Measurements from ENCODE around the gene TFDP2.
"Not testable (repeated sequence)": the region's sequence is repeated elsewhere in the genome, so short reads cannot be mapped to it uniquely, and the experiment has no call there.

TFDP2 gene

DNA sequence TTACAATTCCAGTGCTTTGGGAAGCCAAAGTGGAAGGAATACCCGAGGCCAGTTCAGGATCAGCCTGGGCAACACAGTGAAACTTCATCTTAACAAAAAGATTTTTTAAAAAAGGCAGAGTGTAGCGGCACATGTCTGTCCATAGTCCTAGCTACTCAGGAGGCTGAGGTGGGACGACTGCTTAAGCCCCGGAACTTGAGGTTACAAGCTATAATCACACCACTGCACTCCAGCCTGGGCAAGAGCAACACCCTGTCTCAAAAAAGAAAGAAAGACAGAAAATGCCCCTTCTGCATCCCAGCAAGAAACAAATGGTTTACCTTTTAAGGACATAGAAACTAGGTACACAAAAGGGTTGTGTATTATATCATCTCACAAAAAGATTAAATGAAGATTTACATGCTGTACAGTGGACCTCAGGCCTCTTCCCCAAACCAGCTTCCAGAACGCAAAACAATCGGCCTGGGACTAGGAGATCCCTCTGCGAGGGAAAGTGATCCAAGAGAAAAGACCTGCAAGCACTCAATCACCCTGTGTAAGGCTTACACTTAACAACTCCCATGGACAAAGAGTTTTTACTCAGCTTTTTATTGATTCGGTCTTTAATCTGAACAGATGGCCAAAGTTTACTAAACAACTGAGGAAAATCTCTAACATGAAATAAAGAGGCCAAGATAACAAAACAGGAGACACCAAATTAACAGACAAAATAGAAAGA lies 21.2 kb downstream of the TFDP2 start:
- in situ Hi-C loops (cut with MboI; ENCODE audit: low sequenced_read_pairs), result no loop called here

DNA sequence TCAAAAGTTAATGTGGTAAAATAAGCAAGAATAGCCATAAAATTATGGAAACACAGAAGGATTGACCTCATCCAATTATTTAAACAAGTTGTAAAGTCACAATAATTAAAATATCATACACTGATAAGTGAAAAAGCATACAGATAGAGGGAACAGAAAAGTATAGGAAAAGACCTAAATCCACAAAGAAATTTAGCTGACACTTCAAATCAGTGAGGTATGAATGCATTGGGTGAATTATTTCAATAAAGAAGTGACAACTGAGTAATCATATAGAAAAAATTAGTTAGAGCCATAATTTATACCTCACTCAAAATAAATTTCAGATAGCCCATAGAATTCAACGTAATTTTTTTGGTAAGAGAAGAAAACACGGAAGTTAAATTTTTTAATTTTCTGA lies 25.1 kb downstream of the TFDP2 start:
- in situ Hi-C loops (cut with MboI; ENCODE audit: low sequenced_read_pairs), result no loop called here

- in situ Hi-C loops (cut with MboI; ENCODE audit: low sequenced_read_pairs), result no loop called here
Observed at GRCh38 chr3:142120707-142121106, 28.6 kb downstream of the TFDP2 start.

DNA sequence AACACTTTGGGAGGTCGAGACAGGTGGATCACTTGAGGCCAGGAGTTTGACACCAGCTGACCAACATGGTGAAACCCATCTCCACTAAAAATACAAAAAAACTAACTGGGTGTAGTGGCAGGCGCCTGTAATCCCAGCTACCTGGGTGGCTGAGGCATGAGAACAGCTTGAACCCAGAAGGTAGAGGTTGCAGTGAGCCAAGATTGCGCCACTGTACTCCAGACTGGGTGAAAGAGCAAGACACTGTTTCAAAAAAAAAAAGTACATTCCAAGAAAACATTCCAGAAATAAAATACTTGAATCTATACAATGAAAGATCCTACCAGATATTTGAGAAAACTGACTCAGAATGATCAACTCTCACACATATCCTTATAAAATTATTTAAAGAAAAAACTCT lies 30.4 kb downstream of the TFDP2 start:
- in situ Hi-C loops (cut with MboI; ENCODE audit: low sequenced_read_pairs), result no loop called here

DNA sequence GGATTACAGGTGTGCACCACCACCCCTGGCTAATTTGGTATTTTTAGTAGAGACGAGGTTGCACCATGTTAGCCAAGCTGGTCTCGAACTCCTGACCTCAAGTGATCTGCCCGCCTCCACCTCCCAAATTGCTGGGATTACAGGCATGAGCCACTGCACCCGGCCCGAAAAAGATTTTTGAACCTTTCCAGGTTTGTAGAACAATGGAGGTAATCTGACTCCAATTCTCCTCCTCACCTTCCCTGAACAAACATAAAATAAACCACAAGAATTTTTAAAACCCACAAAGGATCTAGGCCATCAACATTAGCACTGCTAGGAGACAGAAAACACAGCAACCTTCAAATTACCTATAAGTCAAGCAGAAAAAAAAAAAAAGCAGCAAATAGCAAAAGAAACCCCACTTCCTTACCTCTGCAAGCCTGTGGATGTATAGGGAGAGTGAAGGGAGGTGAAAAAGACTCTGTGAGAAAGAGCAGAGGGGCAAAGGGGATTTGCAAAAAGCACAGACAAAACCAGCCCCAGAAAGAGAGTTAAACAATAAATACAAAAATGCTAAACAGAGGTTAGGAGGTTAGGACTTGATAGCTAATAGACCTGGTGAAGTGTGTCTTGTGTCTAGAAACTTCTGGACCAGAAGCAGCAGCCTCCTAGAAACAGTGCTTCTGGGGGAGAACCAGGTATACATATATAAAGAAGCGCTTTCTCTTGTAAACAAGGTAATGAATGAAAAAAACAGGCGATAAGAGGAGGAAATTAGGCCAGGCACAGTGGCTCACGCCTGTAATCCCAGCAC lies 32.1 kb downstream of the TFDP2 start:
- in situ Hi-C loops (cut with MboI; ENCODE audit: low sequenced_read_pairs), result no loop called here

GRCh38 chr3:142115867-142116668 lies 33.3 kb downstream of the TFDP2 start:
- in situ Hi-C loops (cut with MboI; ENCODE audit: low sequenced_read_pairs), result no loop called here

GRCh38 chr3:142112601-142113000 lies 36.7 kb downstream of the TFDP2 start:
- in situ Hi-C loops (cut with MboI; ENCODE audit: low sequenced_read_pairs), result no loop called here

DNA sequence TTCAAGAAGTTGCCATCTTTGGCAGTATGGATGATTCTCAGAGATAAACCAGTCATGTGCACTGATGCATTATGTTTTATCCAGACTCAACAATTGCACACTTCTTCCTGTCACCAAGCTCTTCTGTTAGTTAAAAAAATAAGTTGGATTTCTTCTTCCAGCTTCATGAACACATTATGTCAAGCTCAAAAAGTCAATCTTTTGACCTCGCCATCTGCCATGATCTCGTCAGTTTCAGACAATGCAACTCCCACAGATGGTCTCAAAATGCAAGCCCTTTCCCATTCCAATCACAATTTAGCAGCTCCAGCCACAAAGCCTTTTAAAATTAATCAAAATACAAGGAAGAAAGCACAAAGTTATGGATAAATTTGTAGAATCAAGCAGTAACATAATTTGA lies 42.8 kb downstream of the TFDP2 start:
- in situ Hi-C loops (cut with MboI; ENCODE audit: low sequenced_read_pairs), result no loop called here

DNA sequence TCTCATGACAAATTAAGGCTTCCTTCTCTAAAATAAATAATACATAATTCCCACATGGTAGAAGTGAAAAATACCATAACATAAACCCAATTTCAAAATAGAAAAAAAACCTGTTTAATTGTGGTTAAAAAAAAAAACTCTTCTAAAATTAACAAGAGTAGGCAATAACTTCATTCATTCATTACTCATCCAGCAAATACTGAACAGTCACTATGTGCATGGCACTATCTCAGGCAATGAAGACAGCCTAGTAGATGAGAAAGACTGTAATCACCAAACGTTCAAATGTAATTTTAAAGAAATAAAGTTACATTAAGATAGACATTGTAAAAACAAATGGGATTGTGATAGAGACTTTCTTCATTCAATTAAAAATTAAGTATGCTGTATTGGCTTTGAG lies 43.4 kb downstream of the TFDP2 start:
- in situ Hi-C loops (cut with MboI; ENCODE audit: low sequenced_read_pairs), result no loop called here

DNA sequence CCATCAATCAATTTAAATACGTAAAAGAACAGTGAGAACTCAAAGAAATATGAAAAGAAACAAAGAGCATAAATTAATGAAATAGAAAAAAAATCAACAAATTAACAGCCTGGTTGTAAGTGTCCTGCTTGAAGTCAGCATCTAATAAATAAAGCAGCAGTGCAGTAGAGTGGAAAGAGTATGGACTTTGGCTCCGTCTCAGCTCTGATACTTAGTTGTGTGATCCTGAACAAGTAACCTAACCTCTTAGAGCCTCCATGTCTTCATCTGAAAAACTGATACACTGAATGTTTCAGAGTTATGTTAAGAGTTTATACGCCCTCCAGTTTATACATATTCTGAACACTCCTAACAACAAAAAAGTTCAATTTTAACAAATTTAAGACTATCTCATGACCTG lies 44.6 kb downstream of the TFDP2 start:
- in situ Hi-C loops (cut with MboI; ENCODE audit: low sequenced_read_pairs), result no loop called here

DNA sequence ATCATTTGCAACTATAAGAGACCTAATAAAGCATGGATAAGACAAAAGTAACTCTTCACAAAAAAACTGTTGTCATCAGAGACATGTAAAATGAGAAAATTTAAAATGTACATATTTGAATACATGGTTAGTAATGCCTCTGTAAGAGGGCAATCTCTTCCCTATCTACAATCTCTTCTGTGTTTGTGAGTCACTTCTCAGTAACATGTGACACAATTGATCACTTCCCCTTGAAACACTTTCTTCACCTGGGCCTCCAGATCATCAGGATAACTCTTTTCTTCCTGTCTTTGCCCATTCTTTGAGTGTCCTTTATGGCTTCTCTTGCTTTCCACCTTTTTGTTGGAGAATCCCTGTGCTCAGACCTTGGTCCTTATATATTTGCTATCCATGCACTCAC lies 50.4 kb downstream of the TFDP2 start:
- in situ Hi-C loops (cut with MboI; ENCODE audit: low sequenced_read_pairs), result no loop called here

DNA sequence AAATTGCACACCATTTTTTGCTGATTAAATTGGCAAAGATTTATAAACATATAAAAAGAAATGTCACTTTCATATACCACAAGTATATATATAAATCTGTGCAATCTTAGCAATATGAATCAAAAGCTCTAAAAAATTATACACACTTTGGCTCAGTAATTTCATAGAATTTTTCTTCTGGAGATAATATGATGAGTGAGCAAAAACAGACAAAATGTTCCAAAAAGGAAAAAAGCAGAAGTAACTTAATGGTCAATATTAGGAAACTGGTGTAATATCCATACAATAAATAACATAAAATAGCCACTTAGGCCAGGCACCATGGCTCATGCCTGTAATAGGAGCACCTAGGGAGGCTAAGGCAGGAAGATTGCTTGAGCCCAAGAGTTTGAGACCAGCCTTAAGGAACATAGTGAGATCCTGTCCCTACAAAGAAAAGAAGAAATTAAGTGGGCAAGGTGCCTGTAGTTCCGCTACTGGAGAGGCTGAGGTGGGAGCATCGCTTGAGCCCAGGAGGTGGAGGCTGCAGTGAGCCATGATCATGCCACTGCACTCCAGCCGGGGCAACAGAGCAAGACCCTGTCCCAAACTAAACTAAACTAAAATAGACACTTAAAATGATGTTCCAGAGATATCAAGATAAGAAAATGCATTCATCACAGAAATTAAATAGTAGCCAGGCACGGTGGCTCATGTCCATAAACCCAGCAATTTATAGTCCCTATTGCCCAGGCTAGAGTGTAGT lies 52.1 kb downstream of the TFDP2 start:
- in situ Hi-C loops (cut with MboI; ENCODE audit: low sequenced_read_pairs), result no loop called here

- in situ Hi-C loops (cut with MboI; ENCODE audit: low sequenced_read_pairs), result no loop called here
Observed at GRCh38 chr3:142095841-142096240, 53.5 kb downstream of the TFDP2 start.

DNA sequence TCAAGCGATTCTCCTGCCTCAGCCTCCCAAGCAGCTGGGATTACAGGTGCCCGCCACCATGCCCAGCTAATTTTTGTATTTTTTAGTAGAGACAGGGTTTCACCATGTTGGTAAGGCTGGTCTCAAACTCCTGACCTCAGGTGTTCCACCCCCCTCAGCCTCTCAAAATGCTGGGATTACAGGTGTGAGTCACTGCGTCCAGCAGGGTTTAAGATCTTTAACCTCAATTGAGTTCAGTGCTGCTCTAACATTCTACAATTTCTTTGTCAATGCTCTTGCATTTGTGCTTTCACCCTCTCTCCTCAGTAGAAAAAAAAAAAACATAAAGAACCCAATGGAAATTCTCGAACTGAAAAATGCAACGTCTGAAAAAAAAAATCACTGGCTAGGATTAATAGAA lies 60.4 kb downstream of the TFDP2 start:
- in situ Hi-C loops (cut with MboI; ENCODE audit: low sequenced_read_pairs), result not testable (repeated sequence)

DNA sequence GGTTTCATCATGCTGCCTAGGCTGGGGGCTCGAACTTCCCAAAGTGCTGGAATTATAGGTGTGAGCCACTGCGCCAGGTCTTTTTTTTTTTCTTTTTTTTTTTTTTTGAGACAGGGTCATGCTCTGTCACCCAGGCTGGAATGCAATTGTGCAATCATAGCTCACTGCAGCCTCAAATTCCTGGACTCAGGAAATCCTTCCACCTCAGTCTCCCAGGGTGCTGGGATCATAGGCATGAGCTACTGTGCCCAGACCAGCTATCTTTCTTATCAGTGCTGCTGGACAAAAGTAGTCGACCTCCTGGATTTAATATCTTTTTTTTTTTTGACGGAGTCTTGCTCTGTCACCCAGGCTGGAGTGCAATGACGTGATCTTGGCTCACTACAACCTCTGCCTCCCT lies 60.8 kb downstream of the TFDP2 start:
- in situ Hi-C loops (cut with MboI; ENCODE audit: low sequenced_read_pairs), result no loop called here

- in situ Hi-C loops (cut with MboI; ENCODE audit: low sequenced_read_pairs), result no loop called here
Observed at GRCh38 chr3:142087676-142088075, 61.7 kb downstream of the TFDP2 start.

DNA sequence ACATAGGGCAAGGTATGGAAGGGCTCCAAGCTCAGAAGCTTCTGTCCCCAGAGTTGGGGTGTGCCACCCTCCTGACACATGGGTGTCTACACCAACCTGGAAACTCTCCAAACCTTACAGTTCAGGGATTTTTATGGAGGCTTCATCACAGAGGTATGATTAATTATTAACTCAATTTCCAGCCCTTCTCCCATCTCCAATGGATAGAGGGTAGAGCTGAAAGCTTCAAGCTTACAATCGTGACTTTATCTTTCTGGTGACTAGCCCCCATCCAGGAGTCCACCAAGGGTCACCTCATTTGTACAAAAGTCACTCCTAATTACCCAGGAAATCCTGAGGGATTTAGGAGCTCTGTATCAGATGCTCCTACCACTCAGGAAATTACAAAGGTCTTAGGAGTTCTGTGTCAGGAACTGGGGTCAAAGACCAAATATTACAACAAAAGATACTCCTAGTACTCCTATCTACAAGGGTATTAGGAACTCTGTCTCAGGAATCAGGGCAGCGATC lies 62.7 kb downstream of the TFDP2 start:
- in situ Hi-C loops (cut with MboI; ENCODE audit: low sequenced_read_pairs), result no loop called here

- in situ Hi-C loops (cut with MboI; ENCODE audit: low sequenced_read_pairs), result no loop called here
Observed at GRCh38 chr3:142081178-142081577, 68.2 kb downstream of the TFDP2 start.

DNA sequence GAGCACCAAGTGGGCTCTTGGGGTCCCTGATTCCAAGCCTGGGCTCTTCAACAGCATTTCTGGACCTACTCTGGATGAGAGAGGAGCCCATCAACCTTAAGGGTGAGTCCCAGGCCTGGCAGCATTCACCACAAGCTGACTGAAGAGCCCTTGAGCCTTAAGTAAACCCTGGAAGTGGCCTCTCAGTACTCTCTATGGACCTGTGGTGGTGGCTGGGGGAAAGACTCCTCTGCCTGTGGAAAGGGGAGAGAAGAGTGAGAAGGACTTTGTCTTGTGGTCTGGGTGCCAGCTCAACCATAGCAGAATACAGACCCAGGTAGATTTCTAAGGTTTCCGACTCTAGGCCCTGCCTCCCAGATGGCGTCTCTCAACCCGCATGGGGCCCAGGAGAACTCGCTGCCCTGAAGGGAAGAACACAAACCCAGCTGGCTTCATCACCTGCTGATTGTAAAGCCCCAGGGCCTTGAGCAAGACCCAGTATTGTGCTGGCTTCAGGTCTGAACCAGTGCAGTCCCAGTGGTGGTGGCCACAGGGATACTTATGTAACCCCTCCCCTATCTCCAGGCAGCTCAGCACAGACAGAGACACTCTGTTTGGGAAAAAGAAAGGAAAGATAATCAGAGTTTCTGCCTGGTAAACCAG lies 71.4 kb downstream of the TFDP2 start:
- in situ Hi-C loops (cut with MboI; ENCODE audit: low sequenced_read_pairs), result no loop called here

GRCh38 chr3:142077155-142077858 lies 72.0 kb downstream of the TFDP2 start:
- in situ Hi-C loops (cut with MboI; ENCODE audit: low sequenced_read_pairs), result no loop called here
